ENCODE results near the gene WDR36. TPM values are rescaled to one million over a fixed set of nuclear protein-coding genes. Genes with fewer than 3 reads are reported as not detected.

The WDR36 gene
- total and polyA plus RNA-seq, 9 of the 15 experiments (the other 6 are each of a cell fraction or from before 2014, with no cell fraction given): 25.7 to 68.0 (median 41.5) TPM

DNA sequence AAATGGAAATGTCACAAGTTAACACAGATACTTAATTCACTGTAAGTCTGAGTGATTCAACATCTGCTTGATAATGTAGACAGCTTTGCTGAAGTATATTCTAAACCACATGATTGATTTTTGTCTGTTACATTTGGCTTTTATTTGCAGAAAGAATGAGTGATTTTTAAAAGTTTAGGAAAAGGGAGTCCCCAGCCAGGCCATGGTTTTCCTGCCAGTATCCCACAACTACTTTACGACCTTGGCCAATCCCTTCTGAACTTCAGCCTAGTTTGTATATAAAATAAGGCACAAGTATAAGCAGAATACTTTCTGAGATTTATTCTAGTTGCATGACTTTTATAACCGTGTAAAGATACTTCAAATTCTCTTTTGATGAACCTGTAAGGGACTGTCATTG, 27.1 kb downstream of the WDR36 start:
- ATAC-seq (no peak), DNase-seq (ENCODE audit: extremely low read depth in 1 of 4, low spot score in 3 of 4) (no peak), FAIRE-seq (no peak)
- intact Hi-C loops (cut with micrococcal nuclease): no loop called here
- no TSS peak for BruUV-seq (replicated peaks)
- no peak overlapping the region for H3K4me2 ChIP-seq (ENCODE audit: insufficient read depth, low read length)
- no peak overlapping the region for H3K27ac ChIP-seq (ENCODE audit: extremely low read depth, low read depth, low read length)
- 72% methylated on average over 2 of the region's 2 CpGs for WGBS (ENCODE audit: insufficient coverage, low coverage, missing lambda C conversion rate)
- no peaks in the 10 kb centered on the region for H3K9me3 ChIP-seq (replicated peaks; ENCODE audit: control insufficient read depth, insufficient read depth, low read depth, low read length)
- peaks cover 94% of the 10 kb centered on the region for H3K36me3 ChIP-seq (ENCODE audit: control insufficient read depth, insufficient read depth, low read length)
- H2AFZ ChIP-seq (ENCODE audit: low read depth, low read length): no peak overlapping the region
- no peak overlapping the region for H3K4me3 ChIP-seq
- H3K27me3 ChIP-seq (ENCODE audit: control insufficient read depth in 2 of 2, insufficient read depth in 2 of 2, low read length in 2 of 2): no peaks in the 10 kb centered on the region
- POLR2A ChIA-PET: no interaction called here
- no peak overlapping the region for H3K9ac ChIP-seq (ENCODE audit: insufficient read depth in 1 of 2, low read depth in 2 of 2, low read length in 2 of 2)
- no peaks in the 10 kb centered on the region for H3K79me2 ChIP-seq (ENCODE audit: control insufficient read depth, insufficient read depth, low read length)
- CTCF ChIA-PET (ENCODE audit: low intra/inter-chr PET ratio): no interaction called here
- H3K4me1 ChIP-seq (replicated peaks in 1 of 2; ENCODE audit: control insufficient read depth in 2 of 2, insufficient read depth in 2 of 2, low read length in 2 of 2): no peaks in the 10 kb centered on the region
- in situ Hi-C loops (cut with MboI): loop anchor here (25.0 kb wide), 1 partner anchor 382 kb away; the partner anchor contains the start of genes SLC25A46 and TMEM232
- no peaks in the 10 kb centered on the region for H3K9me1 ChIP-seq (ENCODE audit: control insufficient read depth, insufficient read depth, low read length)
- H4K20me1 ChIP-seq (replicated peaks; ENCODE audit: control insufficient read depth, insufficient read depth, low read length): no peaks in the 10 kb centered on the region
- TF ChIP-seq PHF8 (IDR thresholded peaks at IDR 0.05; ENCODE audit: borderline replicate concordance, low read length) (no peak), GATAD2B (IDR thresholded peaks at IDR 0.05; ENCODE audit: borderline replicate concordance) (no peak), MTA1 (IDR thresholded peaks at IDR 0.05; ENCODE audit: borderline replicate concordance) (no peak), ZKSCAN1 (IDR thresholded peaks at IDR 0.05; ENCODE audit: low read depth, low read length) (no peak), NFXL1 (CRISPR knock-in tag; IDR thresholded peaks at IDR 0.05) (no peak), SIN3B (IDR thresholded peaks at IDR 0.05; ENCODE audit: low read depth) (no peak), MTA2 (IDR thresholded peaks at IDR 0.05; ENCODE audit: low read depth) (no peak), RBM22 (IDR thresholded peaks at IDR 0.05; ENCODE audit: low read depth, low read length, poor library complexity, severe bottlenecking) (no peak)
- TF ChIP-seq, protein P1, sequence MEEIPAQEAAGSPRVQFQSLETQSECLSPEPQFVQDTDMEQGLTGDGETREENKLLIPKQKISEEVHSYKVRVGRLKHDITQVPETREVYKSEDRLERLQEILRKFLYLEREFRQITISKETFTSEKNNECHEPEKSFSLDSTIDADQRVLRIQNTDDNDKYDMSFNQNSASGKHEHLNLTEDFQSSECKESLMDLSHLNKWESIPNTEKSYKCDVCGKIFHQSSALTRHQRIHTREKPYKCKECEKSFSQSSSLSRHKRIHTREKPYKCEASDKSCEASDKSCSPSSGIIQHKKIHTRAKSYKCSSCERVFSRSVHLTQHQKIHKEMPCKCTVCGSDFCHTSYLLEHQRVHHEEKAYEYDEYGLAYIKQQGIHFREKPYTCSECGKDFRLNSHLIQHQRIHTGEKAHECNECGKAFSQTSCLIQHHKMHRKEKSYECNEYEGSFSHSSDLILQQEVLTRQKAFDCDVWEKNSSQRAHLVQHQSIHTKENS (CRISPR knock-in tag; IDR thresholded peaks at IDR 0.05): no peak
- TF ChIP-seq, protein P2, sequence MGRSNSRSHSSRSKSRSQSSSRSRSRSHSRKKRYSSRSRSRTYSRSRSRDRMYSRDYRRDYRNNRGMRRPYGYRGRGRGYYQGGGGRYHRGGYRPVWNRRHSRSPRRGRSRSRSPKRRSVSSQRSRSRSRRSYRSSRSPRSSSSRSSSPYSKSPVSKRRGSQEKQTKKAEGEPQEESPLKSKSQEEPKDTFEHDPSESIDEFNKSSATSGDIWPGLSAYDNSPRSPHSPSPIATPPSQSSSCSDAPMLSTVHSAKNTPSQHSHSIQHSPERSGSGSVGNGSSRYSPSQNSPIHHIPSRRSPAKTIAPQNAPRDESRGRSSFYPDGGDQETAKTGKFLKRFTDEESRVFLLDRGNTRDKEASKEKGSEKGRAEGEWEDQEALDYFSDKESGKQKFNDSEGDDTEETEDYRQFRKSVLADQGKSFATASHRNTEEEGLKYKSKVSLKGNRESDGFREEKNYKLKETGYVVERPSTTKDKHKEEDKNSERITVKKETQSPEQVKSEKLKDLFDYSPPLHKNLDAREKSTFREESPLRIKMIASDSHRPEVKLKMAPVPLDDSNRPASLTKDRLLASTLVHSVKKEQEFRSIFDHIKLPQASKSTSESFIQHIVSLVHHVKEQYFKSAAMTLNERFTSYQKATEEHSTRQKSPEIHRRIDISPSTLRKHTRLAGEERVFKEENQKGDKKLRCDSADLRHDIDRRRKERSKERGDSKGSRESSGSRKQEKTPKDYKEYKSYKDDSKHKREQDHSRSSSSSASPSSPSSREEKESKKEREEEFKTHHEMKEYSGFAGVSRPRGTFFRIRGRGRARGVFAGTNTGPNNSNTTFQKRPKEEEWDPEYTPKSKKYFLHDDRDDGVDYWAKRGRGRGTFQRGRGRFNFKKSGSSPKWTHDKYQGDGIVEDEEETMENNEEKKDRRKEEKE (IDR thresholded peaks at IDR 0.05; ENCODE audit: borderline replicate concordance in 1 of 2, control insufficient read depth in 1 of 2, low read depth in 2 of 2, low read length in 1 of 2): no peak
- TF ChIP-seq, protein P3, sequence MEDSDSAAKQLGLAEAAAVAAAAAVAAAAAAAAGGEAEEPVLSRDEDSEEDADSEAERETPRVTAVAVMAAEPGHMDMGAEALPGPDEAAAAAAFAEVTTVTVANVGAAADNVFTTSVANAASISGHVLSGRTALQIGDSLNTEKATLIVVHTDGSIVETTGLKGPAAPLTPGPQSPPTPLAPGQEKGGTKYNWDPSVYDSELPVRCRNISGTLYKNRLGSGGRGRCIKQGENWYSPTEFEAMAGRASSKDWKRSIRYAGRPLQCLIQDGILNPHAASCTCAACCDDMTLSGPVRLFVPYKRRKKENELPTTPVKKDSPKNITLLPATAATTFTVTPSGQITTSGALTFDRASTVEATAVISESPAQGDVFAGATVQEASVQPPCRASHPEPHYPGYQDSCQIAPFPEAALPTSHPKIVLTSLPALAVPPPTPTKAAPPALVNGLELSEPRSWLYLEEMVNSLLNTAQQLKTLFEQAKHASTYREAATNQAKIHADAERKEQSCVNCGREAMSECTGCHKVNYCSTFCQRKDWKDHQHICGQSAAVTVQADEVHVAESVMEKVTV (CRISPR knock-in tag; IDR thresholded peaks at IDR 0.05): no peak
- TF ChIP-seq, protein P4, sequence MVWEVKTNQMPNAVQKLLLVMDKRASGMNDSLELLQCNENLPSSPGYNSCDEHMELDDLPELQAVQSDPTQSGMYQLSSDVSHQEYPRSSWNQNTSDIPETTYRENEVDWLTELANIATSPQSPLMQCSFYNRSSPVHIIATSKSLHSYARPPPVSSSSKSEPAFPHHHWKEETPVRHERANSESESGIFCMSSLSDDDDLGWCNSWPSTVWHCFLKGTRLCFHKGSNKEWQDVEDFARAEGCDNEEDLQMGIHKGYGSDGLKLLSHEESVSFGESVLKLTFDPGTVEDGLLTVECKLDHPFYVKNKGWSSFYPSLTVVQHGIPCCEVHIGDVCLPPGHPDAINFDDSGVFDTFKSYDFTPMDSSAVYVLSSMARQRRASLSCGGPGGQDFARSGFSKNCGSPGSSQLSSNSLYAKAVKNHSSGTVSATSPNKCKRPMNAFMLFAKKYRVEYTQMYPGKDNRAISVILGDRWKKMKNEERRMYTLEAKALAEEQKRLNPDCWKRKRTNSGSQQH (CRISPR knock-in tag; IDR thresholded peaks at IDR 0.05): no peak
